ENCODE data around the gene MLYCD.
A peak's percentile ranks its signal among the peaks of the same experiment; 100 is the strongest.

The MLYCD gene
- total RNA-seq = 0.84 to 15.4 (median 4.7) reads per million in 17 experiments

- peak; percentile 86 to 95 (median 90) for DNase-seq
These were observed at the start of gene MLYCD for GRCh38 chr16:83898463-83899271. Gene MLYCD, plus strand, starts transcription at chr16:83899115. Its CDS starts 30 bp downstream, at chr16:83899145.

GRCh38 chr16:83849421-83849820, 49.5 kb upstream of the MLYCD start:
- peak in 2 of 4 experiments; percentile 16 to 40 for DNase-seq

DNA sequence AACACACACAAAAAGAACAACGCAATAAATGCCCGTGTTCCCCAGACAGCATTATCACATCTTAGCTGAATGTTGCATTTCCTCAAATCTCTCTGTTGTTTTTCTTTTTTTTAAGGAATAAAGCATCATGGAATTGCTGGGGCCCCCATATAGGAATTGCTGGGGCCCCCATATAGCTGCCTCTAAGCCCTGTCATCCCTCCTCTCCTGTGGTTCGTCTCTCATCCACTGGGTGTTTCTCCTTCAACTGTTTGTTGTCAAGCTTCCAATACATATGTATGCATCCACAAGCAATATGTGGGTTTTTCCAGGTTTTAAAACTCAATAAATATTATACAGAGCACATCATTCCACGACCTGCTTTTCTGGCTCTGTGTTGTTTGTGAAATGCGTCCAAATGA, 48.0 kb upstream of the MLYCD start:
- no peak for DNase-seq

GRCh38 chr16:83851473-83851872, 47.4 kb upstream of the MLYCD start:
- DNase-seq = no peak

- DNase-seq = no peak
These were observed 46.1 kb upstream of the MLYCD start for GRCh38 chr16:83852774-83853173.

- DNase-seq = no peak
These were observed 45.1 kb upstream of the MLYCD start for GRCh38 chr16:83853834-83854233.

- DNase-seq = no peak
These were observed 44.5 kb upstream of the MLYCD start for GRCh38 chr16:83854420-83854819.

DNA sequence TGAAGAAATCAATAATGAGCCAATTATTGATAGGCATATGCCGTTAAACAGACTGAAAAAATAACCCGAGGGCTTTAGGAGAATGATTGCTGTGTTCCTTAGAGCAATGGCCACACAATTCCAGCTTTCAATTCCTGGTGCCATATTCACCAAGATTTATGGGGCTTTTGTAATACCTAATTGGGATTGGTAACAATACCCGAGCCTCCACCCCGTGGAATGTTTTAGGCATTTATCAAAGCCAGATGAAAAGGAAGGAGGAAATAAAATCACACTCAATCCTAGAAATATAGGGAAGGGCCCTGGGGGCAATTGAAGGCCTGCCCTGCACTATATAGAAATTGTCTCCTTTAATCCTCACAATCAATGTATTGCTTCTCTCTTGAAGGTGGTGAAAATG, 42.1 kb upstream of the MLYCD start:
- DNase-seq = no peak

- DNase-seq = no peak
These were observed 39.6 kb upstream of the MLYCD start for GRCh38 chr16:83859265-83859664.

GRCh38 chr16:83862661-83863060, 36.3 kb upstream of the MLYCD start:
- no peak for DNase-seq

GRCh38 chr16:83863682-83864081, 35.2 kb upstream of the MLYCD start:
- DNase-seq = no peak

- DNase-seq = no peak
These were observed 28.1 kb upstream of the MLYCD start for GRCh38 chr16:83870830-83871229.

GRCh38 chr16:83878838-83879237, 20.1 kb upstream of the MLYCD start:
- DNase-seq = peak; percentile 64 to 78 (median 68)

- no peak for DNase-seq
These were observed 16.6 kb upstream of the MLYCD start for GRCh38 chr16:83882163-83882885.

DNA sequence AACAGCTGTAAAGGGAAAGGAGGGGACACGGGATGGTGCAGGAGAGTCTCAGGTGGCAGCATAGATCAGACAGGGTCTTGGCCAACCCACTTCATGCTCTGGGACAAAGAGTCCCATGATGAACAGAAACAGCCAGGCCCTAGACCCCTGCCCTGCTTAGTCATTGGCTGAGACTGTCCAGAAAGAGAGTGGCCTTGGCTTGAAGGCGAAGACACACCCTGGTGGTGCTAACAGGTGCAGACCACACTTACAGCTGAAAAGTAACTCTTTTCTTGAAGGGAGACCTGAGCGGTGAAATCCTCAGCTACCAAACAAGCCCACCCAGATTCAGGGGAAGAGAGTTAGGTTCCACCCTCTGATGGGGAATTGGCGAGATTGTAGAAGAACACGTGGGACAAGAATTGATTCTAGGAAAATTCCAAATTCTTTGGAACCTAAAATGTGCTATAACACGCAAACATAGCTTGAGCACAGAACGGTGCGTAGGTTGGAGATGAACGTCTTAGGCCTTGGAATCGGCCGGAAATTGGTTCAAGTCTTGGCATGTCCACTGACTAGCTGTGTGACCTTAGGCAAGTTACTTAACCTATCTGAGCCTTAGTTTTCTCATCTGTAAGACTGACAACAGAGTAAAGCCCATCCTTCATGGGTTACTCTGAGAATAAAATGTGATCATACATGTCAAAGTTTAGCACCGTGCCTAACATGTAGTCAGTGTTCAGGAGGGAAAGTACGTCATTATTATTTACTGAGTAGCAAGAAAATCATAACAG, 12.5 kb upstream of the MLYCD start:
- no peak for DNase-seq

- DNase-seq = peak in 1 of 4 experiments; percentile 6
These were observed 11.8 kb upstream of the MLYCD start for GRCh38 chr16:83887080-83887479.

DNA sequence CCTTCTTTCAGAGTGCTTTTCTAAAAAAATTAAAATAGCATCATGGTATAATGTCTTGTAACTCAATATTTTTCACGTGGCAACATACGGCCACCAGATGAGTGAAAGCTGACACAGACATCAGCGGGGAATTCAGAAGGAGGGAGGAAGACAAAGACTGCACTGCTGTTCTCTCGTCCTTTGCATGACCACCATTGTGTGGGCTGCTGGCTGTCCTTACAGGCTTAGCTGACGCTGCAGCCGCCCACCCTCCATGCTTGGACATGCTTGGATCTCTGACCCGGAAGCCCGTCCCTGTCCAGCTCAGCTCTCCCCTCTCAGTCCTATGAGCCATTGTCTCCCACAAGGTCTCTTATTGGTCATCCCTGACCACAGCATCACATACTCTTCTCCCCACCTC, 11.4 kb upstream of the MLYCD start:
- DNase-seq = no peak

- no peak for DNase-seq
These were observed 10.3 kb upstream of the MLYCD start for GRCh38 chr16:83888672-83889044.

GRCh38 chr16:83890359-83890758, 8.6 kb upstream of the MLYCD start:
- no peak for DNase-seq

DNA sequence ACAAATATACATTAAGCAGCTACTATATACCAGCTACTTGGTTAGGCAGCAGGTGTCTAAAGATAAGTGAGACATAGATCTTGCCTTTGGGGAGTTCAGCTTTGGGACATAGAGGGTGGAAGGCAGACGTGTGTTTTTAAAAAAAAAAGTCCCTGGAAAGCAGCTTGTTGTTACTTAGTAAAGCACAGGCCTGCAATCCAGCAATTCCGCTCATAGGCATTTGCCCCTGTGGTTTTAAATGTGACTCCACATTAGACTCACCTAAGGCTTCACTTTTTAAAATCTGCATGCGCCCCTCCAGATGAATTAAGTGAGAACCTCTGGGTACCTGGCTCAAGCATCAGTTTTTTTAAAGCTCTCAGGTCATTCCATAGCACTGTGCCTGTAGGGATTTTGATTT, 7.2 kb upstream of the MLYCD start:
- DNase-seq = no peak

DNA sequence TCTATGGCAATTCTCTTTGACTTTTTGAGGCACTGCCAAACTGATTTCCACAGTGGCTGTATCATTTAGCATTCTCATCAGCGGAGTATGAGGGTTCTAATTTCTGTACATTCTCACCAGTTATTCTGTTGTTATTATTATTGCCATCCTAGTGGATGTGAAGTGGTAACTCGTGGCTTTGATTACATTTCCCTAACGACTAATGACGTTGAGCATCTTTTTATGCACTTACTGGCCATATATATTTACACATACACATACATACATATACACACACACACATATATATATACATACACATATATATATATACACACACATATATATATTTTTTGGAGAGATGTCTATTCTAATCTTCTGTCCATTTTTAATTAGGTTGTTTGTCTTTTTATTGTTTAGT, 3.7 kb upstream of the MLYCD start:
- no peak for DNase-seq

DNA sequence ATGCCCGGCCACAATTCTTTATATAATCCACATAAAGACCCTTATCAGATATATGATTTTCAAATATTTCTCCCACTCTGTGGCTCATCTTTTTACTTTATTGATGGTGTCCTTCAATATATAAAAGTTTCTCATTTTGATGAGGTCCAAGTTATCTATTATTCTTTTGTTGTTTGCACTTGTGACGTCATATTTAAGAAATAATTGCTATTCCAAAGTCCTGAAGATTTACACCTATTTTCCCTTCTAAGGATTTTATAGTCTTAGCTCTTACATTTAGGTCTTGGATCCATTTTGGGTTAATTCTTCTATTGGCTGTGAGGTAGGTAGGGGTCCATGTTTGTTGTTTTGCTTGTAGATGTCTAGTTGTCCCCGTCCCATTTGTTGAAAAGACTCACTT, 3.0 kb upstream of the MLYCD start:
- DNase-seq = no peak

GRCh38 chr16:83899272-83899897, 470 bp downstream of the MLYCD start:
- peak; percentile 47 to 71 (median 68) for DNase-seq
